ENCODE results near the gene DUSP16.
A peak's percentile ranks its signal among the peaks of the same experiment; 100 is the strongest.

DUSP16 gene

DNA sequence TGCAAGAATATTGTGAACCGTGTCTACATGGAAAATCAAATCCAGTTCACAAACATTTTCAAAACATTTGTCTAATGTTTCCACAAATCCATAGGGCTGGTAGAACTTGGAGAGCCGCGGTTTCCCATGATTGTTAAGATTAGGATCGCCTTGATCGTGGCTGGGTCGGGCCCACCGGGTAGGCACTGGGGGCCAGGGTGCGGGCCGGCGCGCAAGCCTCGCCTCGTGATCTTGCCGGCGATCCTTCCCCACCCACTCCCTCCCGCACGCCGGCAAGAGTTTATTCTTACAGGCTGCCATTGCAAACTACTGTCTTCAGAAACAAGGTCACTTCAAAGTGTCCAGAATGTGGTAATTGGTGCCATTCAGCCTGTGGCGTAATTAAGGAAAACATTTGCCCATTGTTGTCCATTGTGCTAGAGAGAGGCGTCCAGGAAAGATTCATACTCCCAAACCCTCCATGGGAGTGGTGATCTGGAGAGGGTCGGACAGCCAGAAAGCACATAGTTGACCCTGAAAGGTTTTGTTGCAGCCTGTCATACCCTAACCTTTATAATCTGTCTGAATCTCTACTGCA, 110.2 kb downstream of the DUSP16 start:
- no peak overlapping the region for H3K4ac ChIP-seq (ENCODE audit: low read depth in 1 of 2, low read length in 2 of 2)
- no peak overlapping the region for H3K4me2 ChIP-seq (ENCODE audit: low read length, poor library complexity, severe bottlenecking)
- no peak overlapping the region for H4K8ac ChIP-seq (ENCODE audit: low read length)
- no peak overlapping the region for H3K9ac ChIP-seq (ENCODE audit: low read length)
- H2AK5ac ChIP-seq (ENCODE audit: low read length, severe bottlenecking), result no peak overlapping the region
- no peak overlapping the region for H3K27ac ChIP-seq (ENCODE audit: low read length, poor library complexity, severe bottlenecking)
- no peak overlapping the region for H2BK5ac ChIP-seq (ENCODE audit: low read depth, low read length, poor library complexity, severe bottlenecking)
- 97% methylated on average over 17 of the region's 21 CpGs for WGBS
- no peak overlapping the region for H2AFZ ChIP-seq (ENCODE audit: low read depth, low read length)
- no peak for DNase-seq
- H3K23ac ChIP-seq (ENCODE audit: low read length in 2 of 2), result no peak overlapping the region
- H3K27me3 ChIP-seq (ENCODE audit: control insufficient read depth in 1 of 2, insufficient read depth in 1 of 2, low read length in 2 of 2), result no peaks in the 10 kb centered on the region
- H3K18ac ChIP-seq (ENCODE audit: low read depth in 1 of 2, low read length in 2 of 2), result peak overlapping the region in 1 of 2 experiments; percentile 2
- H2BK15ac ChIP-seq (ENCODE audit: low read depth, poor library complexity, severe bottlenecking), result no peak overlapping the region
- no peaks in the 10 kb centered on the region for H3K9me3 ChIP-seq (ENCODE audit: control insufficient read depth, low read length)
- no peaks in the 10 kb centered on the region for H3K36me3 ChIP-seq (ENCODE audit: control insufficient read depth in 1 of 2, insufficient read depth in 2 of 2, low read depth in 1 of 2, low read length in 2 of 2)
- H3K4me1 ChIP-seq (ENCODE audit: control insufficient read depth, insufficient read depth, low read depth, low read length), result no peaks in the 10 kb centered on the region
- H2BK12ac ChIP-seq (ENCODE audit: low read length in 2 of 2), result no peak overlapping the region
- no peak overlapping the region for H2BK120ac ChIP-seq (ENCODE audit: low read depth, low read length)
- H3K14ac ChIP-seq (ENCODE audit: low read length in 2 of 2), result no peak overlapping the region
- H3K79me1 ChIP-seq (replicated peaks; ENCODE audit: low read length, poor library complexity, severe bottlenecking), result peaks cover 3% of the 10 kb centered on the region
- H3K4me3 ChIP-seq (ENCODE audit: insufficient read depth in 1 of 2, low read depth in 1 of 2, low read length in 2 of 2), result no peak overlapping the region
- H4K91ac ChIP-seq (ENCODE audit: low read length), result no peak overlapping the region

DNA sequence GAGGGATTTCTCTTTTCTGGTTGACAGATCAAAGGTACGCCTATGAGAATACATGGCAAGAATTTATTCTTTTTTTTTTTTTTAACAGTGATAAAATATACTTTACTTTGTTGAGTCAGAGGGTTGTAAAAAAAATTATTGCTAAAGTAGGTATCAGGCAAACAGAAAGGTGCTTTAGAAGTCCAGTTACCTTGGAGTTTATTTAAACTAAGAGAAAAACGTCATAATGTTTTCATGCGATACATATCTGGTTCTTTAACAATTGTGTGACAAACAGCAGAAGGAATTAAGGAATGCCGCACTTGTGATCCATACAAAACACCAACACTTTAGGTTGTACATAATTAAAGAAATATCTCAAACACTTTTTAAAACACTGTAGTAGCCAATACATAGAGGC, 111.6 kb downstream of the DUSP16 start:
- Histone ChIP-seq H3K27me3 (ENCODE audit: control insufficient read depth in 1 of 2, insufficient read depth in 1 of 2, low read length in 2 of 2) (no peaks in the 10 kb centered on the region), H3K4ac (ENCODE audit: low read depth in 1 of 2, low read length in 2 of 2) (no peak overlapping the region), H2AFZ (ENCODE audit: low read depth, low read length) (no peak overlapping the region), H3K4me3 (ENCODE audit: insufficient read depth in 1 of 2, low read depth in 1 of 2, low read length in 2 of 2) (no peak overlapping the region), H2AK5ac (ENCODE audit: low read length, severe bottlenecking) (no peak overlapping the region), H3K9ac (ENCODE audit: low read length) (no peak overlapping the region), H2BK5ac (ENCODE audit: low read depth, low read length, poor library complexity, severe bottlenecking) (no peak overlapping the region), H2BK15ac (ENCODE audit: low read depth, poor library complexity, severe bottlenecking) (no peak overlapping the region), H4K8ac (ENCODE audit: low read length) (no peak overlapping the region), H3K14ac (ENCODE audit: low read length in 2 of 2) (no peak overlapping the region), H3K27ac (ENCODE audit: low read length, poor library complexity, severe bottlenecking) (no peak overlapping the region), H2BK120ac (ENCODE audit: low read depth, low read length) (no peak overlapping the region), H3K9me3 (ENCODE audit: control insufficient read depth, low read length) (no peaks in the 10 kb centered on the region), H3K79me1 (replicated peaks; ENCODE audit: low read length, poor library complexity, severe bottlenecking) (peaks cover 5% of the 10 kb centered on the region), H3K4me1 (ENCODE audit: control insufficient read depth, insufficient read depth, low read depth, low read length) (no peaks in the 10 kb centered on the region), H3K36me3 (ENCODE audit: control insufficient read depth in 1 of 2, insufficient read depth in 2 of 2, low read depth in 1 of 2, low read length in 2 of 2) (no peaks in the 10 kb centered on the region), H3K4me2 (ENCODE audit: low read length, poor library complexity, severe bottlenecking) (no peak overlapping the region), H3K18ac (ENCODE audit: low read depth in 1 of 2, low read length in 2 of 2) (no peak overlapping the region), H3K23ac (ENCODE audit: low read length in 2 of 2) (no peak overlapping the region), H4K91ac (ENCODE audit: low read length) (no peak overlapping the region), H2BK12ac (ENCODE audit: low read length in 2 of 2) (no peak overlapping the region)
- WGBS, result 100% methylated on average over 2 of the region's 4 CpGs
- DNase-seq, result no peak

DNA sequence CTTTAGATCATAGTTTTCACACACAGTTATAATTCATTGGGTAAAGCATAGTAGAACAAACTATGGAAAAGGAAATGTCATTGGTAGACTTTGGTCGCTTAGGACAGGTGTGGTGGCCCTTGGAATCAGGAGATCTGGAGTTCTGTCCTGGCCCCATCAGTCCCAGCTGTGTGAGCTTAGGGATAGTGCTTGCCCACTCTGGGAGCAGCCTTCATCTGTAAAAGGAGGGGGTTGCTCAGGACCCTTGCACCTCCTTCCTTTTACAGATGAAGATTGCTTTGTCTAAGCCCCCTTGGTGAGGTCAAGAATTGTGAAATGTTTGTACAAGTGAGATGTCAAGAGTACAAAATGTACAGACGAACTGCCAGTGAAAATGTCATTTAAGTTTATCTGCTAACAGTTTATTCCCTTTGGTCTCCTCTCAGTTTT, 112.6 kb downstream of the DUSP16 start:
- Histone ChIP-seq H3K4me3 (ENCODE audit: insufficient read depth in 1 of 2, low read depth in 1 of 2, low read length in 2 of 2) (no peak overlapping the region), H3K4ac (ENCODE audit: low read depth in 1 of 2, low read length in 2 of 2) (no peak overlapping the region), H3K9ac (ENCODE audit: low read length) (no peak overlapping the region), H3K27ac (ENCODE audit: low read length, poor library complexity, severe bottlenecking) (no peak overlapping the region), H4K91ac (ENCODE audit: low read length) (no peak overlapping the region), H3K9me3 (ENCODE audit: control insufficient read depth, low read length) (no peaks in the 10 kb centered on the region), H3K18ac (ENCODE audit: low read depth in 1 of 2, low read length in 2 of 2) (no peak overlapping the region), H3K14ac (ENCODE audit: low read length in 2 of 2) (no peak overlapping the region), H3K36me3 (ENCODE audit: control insufficient read depth in 1 of 2, insufficient read depth in 2 of 2, low read depth in 1 of 2, low read length in 2 of 2) (no peaks in the 10 kb centered on the region), H2AK5ac (ENCODE audit: low read length, severe bottlenecking) (no peak overlapping the region), H3K27me3 (ENCODE audit: control insufficient read depth in 1 of 2, insufficient read depth in 1 of 2, low read length in 2 of 2) (no peaks in the 10 kb centered on the region), H2BK120ac (ENCODE audit: low read depth, low read length) (no peak overlapping the region), H3K4me1 (ENCODE audit: control insufficient read depth, insufficient read depth, low read depth, low read length) (peaks cover 1% of the 10 kb centered on the region), H3K23ac (ENCODE audit: low read length in 2 of 2) (peak overlapping the region in 1 of 2 experiments; percentile 40), H3K79me1 (replicated peaks; ENCODE audit: low read length, poor library complexity, severe bottlenecking) (peaks cover 4% of the 10 kb centered on the region), H3K4me2 (ENCODE audit: low read length, poor library complexity, severe bottlenecking) (no peak overlapping the region), H2BK5ac (ENCODE audit: low read depth, low read length, poor library complexity, severe bottlenecking) (no peak overlapping the region), H4K8ac (ENCODE audit: low read length) (no peak overlapping the region), H2BK12ac (ENCODE audit: low read length in 2 of 2) (no peak overlapping the region), H2BK15ac (ENCODE audit: low read depth, poor library complexity, severe bottlenecking) (no peak overlapping the region), H2AFZ (ENCODE audit: low read depth, low read length) (no peak overlapping the region)
- 88% methylated on average over 2 of the region's 2 CpGs for WGBS
- no peak for DNase-seq

DNA sequence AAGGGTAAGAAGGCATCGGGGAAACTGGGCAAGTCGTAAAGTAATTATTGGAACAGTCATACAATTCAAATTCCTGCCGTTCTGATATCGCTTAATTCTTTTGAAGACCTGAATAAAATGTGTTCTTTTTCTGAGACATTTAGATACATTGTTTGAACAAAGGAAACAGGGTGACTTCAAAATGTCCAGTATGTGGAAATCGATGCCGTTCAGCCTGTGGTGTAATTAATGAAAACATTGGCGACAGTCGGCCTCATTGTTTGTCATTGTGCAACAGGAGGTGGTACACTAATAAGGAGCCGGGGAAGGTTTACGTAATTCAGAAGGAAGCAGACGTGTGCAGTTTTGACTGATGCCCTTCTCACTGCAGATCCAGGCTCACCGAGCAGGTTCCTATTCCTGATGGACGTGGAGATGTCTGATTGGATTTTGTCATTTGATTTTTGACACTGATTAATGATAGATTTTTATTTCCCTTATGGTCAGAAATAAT, 113.1 kb downstream of the DUSP16 start:
- Histone ChIP-seq H3K9me3 (ENCODE audit: control insufficient read depth, low read length) (no peaks in the 10 kb centered on the region), H3K36me3 (ENCODE audit: control insufficient read depth in 1 of 2, insufficient read depth in 2 of 2, low read depth in 1 of 2, low read length in 2 of 2) (no peaks in the 10 kb centered on the region), H3K4me2 (ENCODE audit: low read length, poor library complexity, severe bottlenecking) (no peak overlapping the region), H2BK5ac (ENCODE audit: low read depth, low read length, poor library complexity, severe bottlenecking) (no peak overlapping the region), H4K91ac (ENCODE audit: low read length) (no peak overlapping the region), H3K4ac (ENCODE audit: low read depth in 1 of 2, low read length in 2 of 2) (no peak overlapping the region), H2BK15ac (ENCODE audit: low read depth, poor library complexity, severe bottlenecking) (no peak overlapping the region), H4K8ac (ENCODE audit: low read length) (no peak overlapping the region), H2BK12ac (ENCODE audit: low read length in 2 of 2) (no peak overlapping the region), H3K9ac (ENCODE audit: low read length) (no peak overlapping the region), H3K23ac (ENCODE audit: low read length in 2 of 2) (no peak overlapping the region), H2AFZ (ENCODE audit: low read depth, low read length) (no peak overlapping the region), H3K14ac (ENCODE audit: low read length in 2 of 2) (no peak overlapping the region), H3K4me3 (ENCODE audit: insufficient read depth in 1 of 2, low read depth in 1 of 2, low read length in 2 of 2) (no peak overlapping the region), H3K27me3 (ENCODE audit: control insufficient read depth in 1 of 2, insufficient read depth in 1 of 2, low read length in 2 of 2) (no peaks in the 10 kb centered on the region), H3K79me1 (replicated peaks; ENCODE audit: low read length, poor library complexity, severe bottlenecking) (peaks cover 6% of the 10 kb centered on the region), H2BK120ac (ENCODE audit: low read depth, low read length) (no peak overlapping the region), H2AK5ac (ENCODE audit: low read length, severe bottlenecking) (no peak overlapping the region), H3K4me1 (ENCODE audit: control insufficient read depth, insufficient read depth, low read depth, low read length) (peaks cover 1% of the 10 kb centered on the region), H3K27ac (ENCODE audit: low read length, poor library complexity, severe bottlenecking) (no peak overlapping the region), H3K18ac (ENCODE audit: low read depth in 1 of 2, low read length in 2 of 2) (no peak overlapping the region)
- DNase-seq, result peak; percentile 77
- WGBS, result 85% methylated on average over 13 of the region's 13 CpGs

All from mesenchymal stem cell (in vitro differentiated cells and primary cell).